ENCODE data around the gene FUNDC1.
A peak's percentile ranks its signal among the peaks of the same experiment; 100 is the strongest.
"Not testable (repeated sequence)": the region's sequence is repeated elsewhere in the genome, so short reads cannot be mapped to it uniquely, and the experiment has no call there.

FUNDC1 gene

GRCh38 chrX:44550563-44550962 lies 7.9 kb upstream of the FUNDC1 start:
- H3K36me3 ChIP-seq (ENCODE audit: insufficient read depth, low read length), result no peaks in the 10 kb centered on the region
- TF ChIP-seq POLR2AphosphoS5 (IDR thresholded peaks at IDR 0.05; ENCODE audit: borderline replicate concordance, low read depth, low read length) (no peak), FOXP2 (optimal IDR thresholded peaks at IDR 0.05; ENCODE audit: control extremely low read depth, extremely low read length, insufficient read depth) (no peak), EZH2 (IDR thresholded peaks at IDR 0.05) (no peak)
- no peak overlapping the region for H3K9ac ChIP-seq (ENCODE audit: insufficient read length)
- DNase-seq (ENCODE audit: low read depth, low spot score), result no peak
- no peak overlapping the region for H3K27ac ChIP-seq
- H3K4me3 ChIP-seq, result no peak overlapping the region
- no peaks in the 10 kb centered on the region for H3K9me3 ChIP-seq (ENCODE audit: low read depth, low read length)

GRCh38 chrX:44545454-44545853 lies 2.8 kb upstream of the FUNDC1 start:
- not testable (repeated sequence) for DNase-seq (ENCODE audit: low read depth, low spot score); H3K36me3 ChIP-seq (ENCODE audit: insufficient read depth, low read length); H3K4me3 ChIP-seq; H3K27ac ChIP-seq; H3K9me3 ChIP-seq (ENCODE audit: low read depth, low read length); H3K9ac ChIP-seq (ENCODE audit: insufficient read length)

- Histone ChIP-seq H3K4me3 (no peak overlapping the region), H3K36me3 (ENCODE audit: insufficient read depth, low read length) (peaks cover 9% of the 10 kb centered on the region; the same call in 1 of the 2 replicates)
- TF ChIP-seq EZH2 (IDR thresholded peaks at IDR 0.05), result no peak
- TF ChIP-seq FOXP2 (optimal IDR thresholded peaks at IDR 0.05; ENCODE audit: control extremely low read depth, extremely low read length, insufficient read depth), result no peak
- no peak for TF ChIP-seq POLR2AphosphoS5 (IDR thresholded peaks at IDR 0.05; ENCODE audit: borderline replicate concordance, low read depth, low read length)
These were observed 1.4 kb upstream of the FUNDC1 start for GRCh38 chrX:44544036-44544435.

GRCh38 chrX:44536198-44536597 lies 6.5 kb downstream of the FUNDC1 start:
- TF ChIP-seq EZH2 (IDR thresholded peaks at IDR 0.05) (no peak), POLR2AphosphoS5 (IDR thresholded peaks at IDR 0.05; ENCODE audit: borderline replicate concordance, low read depth, low read length) (no peak), FOXP2 (optimal IDR thresholded peaks at IDR 0.05; ENCODE audit: control extremely low read depth, extremely low read length, insufficient read depth) (no peak)

More at GRCh38 chrX:44544036-44544435, 1.4 kb upstream of the FUNDC1 start:
- Histone ChIP-seq H3K9ac (ENCODE audit: insufficient read length) (no peak overlapping the region), H3K9me3 (ENCODE audit: low read depth, low read length) (no peaks in the 10 kb centered on the region), H3K27ac (no peak overlapping the region)
- DNase-seq (ENCODE audit: low read depth, low spot score), result no peak

GRCh38 chrX:44529310-44529709 lies 13.3 kb downstream of the FUNDC1 start:
- no peak overlapping the region for H3K9ac ChIP-seq (ENCODE audit: insufficient read length)
- H3K27ac ChIP-seq, result no peak overlapping the region
- H3K4me3 ChIP-seq, result no peak overlapping the region
- no peak for DNase-seq (ENCODE audit: low read depth, low spot score)
- H3K36me3 ChIP-seq (ENCODE audit: insufficient read depth, low read length), result peaks cover 13% of the 10 kb centered on the region; the same call in 1 of the 2 replicates
- no peak for TF ChIP-seq POLR2AphosphoS5 (IDR thresholded peaks at IDR 0.05; ENCODE audit: borderline replicate concordance, low read depth, low read length)
- TF ChIP-seq FOXP2 (optimal IDR thresholded peaks at IDR 0.05; ENCODE audit: control extremely low read depth, extremely low read length, insufficient read depth), result no peak
- no peak for TF ChIP-seq EZH2 (IDR thresholded peaks at IDR 0.05)
- H3K9me3 ChIP-seq (ENCODE audit: low read depth, low read length), result no peaks in the 10 kb centered on the region

More at GRCh38 chrX:44536198-44536597, 6.5 kb downstream of the FUNDC1 start:
- H3K4me3 ChIP-seq, result no peak overlapping the region
- H3K9ac ChIP-seq (ENCODE audit: insufficient read length), result no peak overlapping the region
- no peak overlapping the region for H3K27ac ChIP-seq
- DNase-seq (ENCODE audit: low read depth, low spot score), result no peak
- no peaks in the 10 kb centered on the region for H3K9me3 ChIP-seq (ENCODE audit: low read depth, low read length)
- peaks cover 42% of the 10 kb centered on the region for H3K36me3 ChIP-seq (ENCODE audit: insufficient read depth, low read length)

GRCh38 chrX:44514272-44514671 lies 28.4 kb downstream of the FUNDC1 start:
- Histone ChIP-seq H3K9ac (ENCODE audit: insufficient read length) (no peak overlapping the region), H3K36me3 (ENCODE audit: insufficient read depth, low read length) (no peaks in the 10 kb centered on the region), H3K4me3 (no peak overlapping the region), H3K9me3 (ENCODE audit: low read depth, low read length) (no peaks in the 10 kb centered on the region), H3K27ac (no peak overlapping the region)
- no peak for TF ChIP-seq EZH2 (IDR thresholded peaks at IDR 0.05)
- no peak for TF ChIP-seq FOXP2 (optimal IDR thresholded peaks at IDR 0.05; ENCODE audit: control extremely low read depth, extremely low read length, insufficient read depth)
- no peak for TF ChIP-seq POLR2AphosphoS5 (IDR thresholded peaks at IDR 0.05; ENCODE audit: borderline replicate concordance, low read depth, low read length)
- peak; percentile 6 for DNase-seq (ENCODE audit: low read depth, low spot score)

- no peaks in the 10 kb centered on the region for H3K36me3 ChIP-seq (ENCODE audit: insufficient read depth, low read length)
- H3K9me3 ChIP-seq (ENCODE audit: low read depth, low read length), result no peaks in the 10 kb centered on the region
- H3K27ac ChIP-seq, result no peak overlapping the region
- TF ChIP-seq FOXP2 (optimal IDR thresholded peaks at IDR 0.05; ENCODE audit: control extremely low read depth, extremely low read length, insufficient read depth), result no peak
- no peak for TF ChIP-seq POLR2AphosphoS5 (IDR thresholded peaks at IDR 0.05; ENCODE audit: borderline replicate concordance, low read depth, low read length)
- TF ChIP-seq EZH2 (IDR thresholded peaks at IDR 0.05), result no peak
- no peak for DNase-seq (ENCODE audit: low read depth, low spot score)
- H3K9ac ChIP-seq (ENCODE audit: insufficient read length), result no peak overlapping the region
- H3K4me3 ChIP-seq, result no peak overlapping the region
These were observed 35.4 kb downstream of the FUNDC1 start for GRCh38 chrX:44507292-44507691.

- no peak for DNase-seq (ENCODE audit: low read depth, low spot score)
- Histone ChIP-seq H3K9ac (ENCODE audit: insufficient read length) (no peak overlapping the region), H3K9me3 (ENCODE audit: low read depth, low read length) (no peaks in the 10 kb centered on the region), H3K27ac (no peak overlapping the region), H3K4me3 (no peak overlapping the region), H3K36me3 (ENCODE audit: insufficient read depth, low read length) (no peaks in the 10 kb centered on the region)
- TF ChIP-seq POLR2AphosphoS5 (IDR thresholded peaks at IDR 0.05; ENCODE audit: borderline replicate concordance, low read depth, low read length) (no peak), FOXP2 (optimal IDR thresholded peaks at IDR 0.05; ENCODE audit: control extremely low read depth, extremely low read length, insufficient read depth) (no peak), EZH2 (IDR thresholded peaks at IDR 0.05) (no peak)
These were observed 36.0 kb downstream of the FUNDC1 start for GRCh38 chrX:44506678-44507077.

GRCh38 chrX:44503560-44503959 lies 39.1 kb downstream of the FUNDC1 start:
- Histone ChIP-seq H3K36me3 (ENCODE audit: insufficient read depth, low read length) (no peaks in the 10 kb centered on the region), H3K9ac (ENCODE audit: insufficient read length) (no peak overlapping the region), H3K4me3 (no peak overlapping the region), H3K27ac (no peak overlapping the region), H3K9me3 (ENCODE audit: low read depth, low read length) (no peaks in the 10 kb centered on the region)
- TF ChIP-seq POLR2AphosphoS5 (IDR thresholded peaks at IDR 0.05; ENCODE audit: borderline replicate concordance, low read depth, low read length), result no peak
- no peak for DNase-seq (ENCODE audit: low read depth, low spot score)

Measured in SK-N-MC (cell line).